HG03139 (cell line): ENCODE data around the gene GPR143.
"Not testable (repeated sequence)": the region's sequence is repeated elsewhere in the genome, so short reads cannot be mapped to it uniquely, and the experiment has no call there.

Source experiments
- ATAC-seq: cut with Tn5 transposase; IDR thresholded peaks from one replicate; pipeline ENCODE4 v1.9.1; 2021; ENCODE audit not compliant: unreplicated experiment

Gene GPR143

GRCh38 chrX:9770319-9770718 is 4.7 kb upstream of the GPR143 start:
- ATAC-seq: no peak

GRCh38 chrX:9768321-9768839 is 2.7 kb upstream of the GPR143 start:
- not testable (repeated sequence) for ATAC-seq

- no peak for ATAC-seq
Observed at GRCh38 chrX:9767375-9767774, 1.7 kb upstream of the GPR143 start.

- ATAC-seq: no peak
Observed at GRCh38 chrX:9765072-9765736, 443 bp downstream of the GPR143 start.

- no peak for ATAC-seq
Observed at GRCh38 chrX:9759337-9759736, 6.3 kb downstream of the GPR143 start.

- no peak for ATAC-seq
Observed at GRCh38 chrX:9758021-9758638, 7.5 kb downstream of the GPR143 start.

GRCh38 chrX:9757366-9757765 is 8.3 kb downstream of the GPR143 start:
- no peak for ATAC-seq

- no peak for ATAC-seq
Observed at GRCh38 chrX:9749146-9749692, 16.4 kb downstream of the GPR143 start.

- ATAC-seq: no peak
Observed at GRCh38 chrX:9747644-9748043, 18.0 kb downstream of the GPR143 start.

- ATAC-seq: no peak
Observed at GRCh38 chrX:9746148-9746888, 19.3 kb downstream of the GPR143 start.

- ATAC-seq: no peak
Observed at GRCh38 chrX:9745417-9746115, 20.1 kb downstream of the GPR143 start.

GRCh38 chrX:9739130-9739529 is 26.5 kb downstream of the GPR143 start:
- ATAC-seq: no peak

- ATAC-seq: no peak
Observed at GRCh38 chrX:9738151-9738550, 27.5 kb downstream of the GPR143 start.

GRCh38 chrX:9737363-9737762 is 28.3 kb downstream of the GPR143 start:
- no peak for ATAC-seq

GRCh38 chrX:9730752-9731151 is 34.9 kb downstream of the GPR143 start:
- ATAC-seq: no peak

GRCh38 chrX:9730078-9730477 is 35.6 kb downstream of the GPR143 start:
- ATAC-seq: no peak

- no peak for ATAC-seq
Observed at GRCh38 chrX:9729171-9729885, 36.3 kb downstream of the GPR143 start.

GRCh38 chrX:9728261-9728660 is 37.4 kb downstream of the GPR143 start:
- ATAC-seq: no peak

- ATAC-seq: no peak
Observed at GRCh38 chrX:9724711-9725110, 40.9 kb downstream of the GPR143 start.

- no peak for ATAC-seq
Observed at GRCh38 chrX:9717376-9717775, 48.3 kb downstream of the GPR143 start.
